B cell (primary cell): ENCODE results near the gene HPS3. TPM values are rescaled to one million over a fixed set of nuclear protein-coding genes. Genes with fewer than 3 reads are reported as not detected.

Experiments
- ATAC-seq: fragments of 200-7000 bp; cut with Tn5 transposase; one replicate; pipeline ENCODE4 v1.10.0; 2021; ENCODE audit warnings: low read depth, mild to moderate bottlenecking, moderate number of reproducible peaks, moderate library complexity
- CTCF ChIA-PET: fragments of 350-600 bp; sonication (Branson Sonifier 250); formaldehyde crosslinking; loops from one replicate; lab custom pipeline; 2021; ENCODE audit warnings: antibody characterized with exemption, inconsistent platforms; lab: Charles Lee
- POLR2A ChIA-PET: fragments of 350-600 bp; sonication (Branson Sonifier 250); formaldehyde crosslinking; loops from one replicate; lab custom pipeline; 2021; ENCODE audit warnings: antibody characterized with exemption; lab: Charles Lee
- DNase-seq: peaks from one replicate; pipeline ENCODE4 v3.0.0; 2013
- H2AFZ ChIP-seq: 2 replicates; pipeline ENCODE4 v1.6.1; 2012; ENCODE audit warnings: mild to moderate bottlenecking, low read depth, low read length; ENCODE audit not compliant: insufficient read depth, poor library complexity, severe bottlenecking
- H3K27ac ChIP-seq, 2 donors: 1 replicate in 1 of 2; 2 replicates in 1 of 2; pipeline ENCODE4 v1.5.1; 2012 to 2013; ENCODE audit warnings: low read length in 2 of 2, mild to moderate bottlenecking in 2 of 2, moderate library complexity in 1 of 2
- H3K27me3 ChIP-seq, 4 experiments: fragments of 200-600 bp in 1 of 4; sonication (generic) in 1 of 4; replicated peaks in 1 of 4; 1 replicate in 2 of 4; 2 replicates in 2 of 4; pipeline versions ENCODE4 v1.6.1 to v1.7.0; 2013 to 2016; ENCODE audit warnings: low read length in 3 of 4, mild to moderate bottlenecking in 2 of 4, mixed read lengths in 1 of 4, moderate library complexity in 1 of 4; ENCODE audit not compliant: insufficient read depth in 4 of 4, control insufficient read depth in 3 of 4; ENCODE audit errors: control extremely low read depth in 1 of 4
- H3K36me3 ChIP-seq, 2 experiments: replicated peaks in 1 of 2; 1 replicate in 1 of 2; 2 replicates in 1 of 2; pipeline versions ENCODE4 v1.6.1 to v1.7.1; 2013; ENCODE audit warnings: low read length in 1 of 2; ENCODE audit not compliant: insufficient read depth in 2 of 2, control insufficient read depth in 1 of 2; ENCODE audit errors: control extremely low read depth in 1 of 2, extremely low read depth in 1 of 2
- H3K4me1 ChIP-seq, 2 donors: fragments of 200-600 bp in 1 of 2; sonication (generic) in 1 of 2; 1 replicate in 1 of 2; 2 replicates in 1 of 2; pipeline versions ENCODE4 v1.5.1 to v1.6.1; 2013 to 2017; ENCODE audit warnings: low read length in 2 of 2; ENCODE audit not compliant: control insufficient read depth in 2 of 2, insufficient read depth in 2 of 2
- H3K4me2 ChIP-seq: replicated peaks from 2 replicates; pipeline ENCODE3; 2012; ENCODE audit warnings: mild to moderate bottlenecking, low read depth, low read length; ENCODE audit not compliant: poor library complexity, severe bottlenecking
- H3K4me3 ChIP-seq, 5 experiments: fragments of 200-600 bp in 1 of 5; sonication (generic) in 1 of 5; 1 replicate in 3 of 5; 2 replicates in 2 of 5; pipeline versions ENCODE4 v1.5.1 to v1.7.0; 2011 to 2016; ENCODE audit warnings: low read length in 4 of 5, mild to moderate bottlenecking in 4 of 5, low read depth in 2 of 5, control low read depth in 1 of 5, moderate library complexity in 1 of 5; ENCODE audit not compliant: insufficient read depth in 1 of 5; ENCODE audit errors: control extremely low read depth in 1 of 5, extremely low read depth in 1 of 5
- H3K79me2 ChIP-seq: fragments of 200-600 bp; sonication (generic); one replicate; pipeline ENCODE4 v1.6.0; 2016; ENCODE audit warnings: low read length; ENCODE audit not compliant: control insufficient read depth, insufficient read depth
- H3K9ac ChIP-seq: fragments of 200-600 bp; sonication (generic); 2 replicates; pipeline ENCODE4 v1.6.1; 2017; ENCODE audit warnings: mild to moderate bottlenecking, low read length, moderate library complexity
- H3K9me3 ChIP-seq, 3 donors: one replicate each; pipeline versions ENCODE4 v1.6.1 to v1.7.1; 2013; ENCODE audit warnings: low read length in 2 of 3; ENCODE audit not compliant: control insufficient read depth in 2 of 3, insufficient read depth in 1 of 3; ENCODE audit errors: control extremely low read depth in 1 of 3
- H4K20me1 ChIP-seq: 2 replicates; pipeline ENCODE4 v1.6.0; 2012; ENCODE audit warnings: mild to moderate bottlenecking, low read length; ENCODE audit not compliant: insufficient read depth, control insufficient read depth, poor library complexity, severe bottlenecking
- H3K27ac Mint-ChIP-seq: one replicate; pipeline ENCODE4 v1.8.0; 2021; ENCODE audit warnings: mixed read lengths
- H3K27me3 Mint-ChIP-seq: one replicate; pipeline ENCODE4 v1.8.0; 2021; ENCODE audit warnings: mixed read lengths
- H3K4me1 Mint-ChIP-seq: one replicate; pipeline ENCODE4 v1.8.0; 2021; ENCODE audit warnings: mixed read lengths
- H3K4me3 Mint-ChIP-seq: one replicate; pipeline ENCODE4 v1.8.0; 2021; ENCODE audit warnings: mixed read lengths
- H3K9me3 Mint-ChIP-seq: one replicate; pipeline ENCODE4 v1.8.0; 2022; ENCODE audit warnings: mixed read lengths; ENCODE audit not compliant: insufficient read depth
- EZH2 ChIP-seq: IDR thresholded peaks from 2 replicates; pipeline ENCODE4 v1.6.1; 2012; ENCODE audit warnings: borderline replicate concordance, low read depth, mild to moderate bottlenecking, moderate library complexity, low read length; ENCODE audit not compliant: insufficient read depth, poor library complexity, severe bottlenecking
- WGBS: methylation state at CpG from one replicate; pipeline ENCODE4 v1.1.5; 2013; ENCODE audit warnings: missing lambda C conversion rate; ENCODE audit not compliant: insufficient coverage; 5-methylcytosine and 5-hydroxymethylcytosine counted together
- intact Hi-C: fragments of 100-400 bp; cut with micrococcal nuclease; formaldehyde crosslinking; loops from one replicate; pipeline ENCODE4 v1.10.0; 2022
- polyA plus RNA-seq: library from polyadenylated mRNA; depleted of rRNA; stranded (reverse); fragments of >200 nt; gene quantifications from 2 replicates; pipeline ENCODE4 v1.2.3, GENCODE V29; 2012
- total RNA-seq, 2 donors: library from RNA; stranded (reverse); fragments of 120-200 nt in 1 of 2; gene quantifications; 1 replicate in 1 of 2; 2 replicates in 1 of 2; pipeline versions ENCODE4 v1.2.3 to v1.2.4, GENCODE V29; 2013 to 2022
- TF ChIP-seq, protein P1 (sequence below): fragments of 200-600 bp; IDR thresholded peaks from one replicate; pipeline ENCODE4 v1.8.0; 2022; ENCODE audit warnings: antibody characterized with exemption, mild to moderate bottlenecking

HPS3 gene
- total and polyA plus RNA-seq, 2 donors (not counting 1 experiment from before 2014, with no cell fraction given): 28.9 to 48.1 TPM

DNA sequence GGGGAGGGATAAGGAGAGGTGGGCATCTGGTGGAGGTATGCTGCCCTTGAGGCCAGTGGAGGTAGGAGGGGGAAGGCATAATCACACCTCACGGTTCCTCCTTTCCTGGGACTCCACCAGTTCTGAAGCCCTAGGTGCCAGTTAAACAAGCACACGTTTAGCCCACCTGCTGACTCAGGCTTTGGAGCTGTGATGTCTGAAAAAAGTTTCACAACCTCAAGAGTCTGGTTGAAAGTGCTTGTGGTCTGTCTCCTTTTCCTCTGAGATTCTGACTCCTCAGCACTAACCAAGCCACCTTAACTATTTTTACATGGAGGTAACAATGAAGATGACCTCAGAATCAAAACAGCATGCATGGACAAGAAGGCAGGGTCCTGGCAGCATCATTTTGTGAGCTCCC lies 23.0 kb downstream of the HPS3 start:
- WGBS: no CpG with 5 or more reads among the region's 2 CpGs
- H3K27me3 Mint-ChIP-seq: no peaks in the 10 kb centered on the region
- H3K9me3 ChIP-seq: no peaks in the 10 kb centered on the region
- H2AFZ ChIP-seq: no peak overlapping the region
- H4K20me1 ChIP-seq: peaks cover 6% of the 10 kb centered on the region
- H3K79me2 ChIP-seq: peaks cover 32% of the 10 kb centered on the region
- H3K27ac Mint-ChIP-seq: peak overlapping the region; percentile 21
- POLR2A ChIA-PET: no interaction called here
- CTCF ChIA-PET: interaction anchor here (4.0 kb wide), 1 partner anchor 32 kb away, joined by 15 read pairs; no protein-coding TSS in a partner anchor
- intact Hi-C loops: no loop called here
- peaks cover 34% of the 10 kb centered on the region for H3K4me1 Mint-ChIP-seq
- no peak overlapping the region for H3K9ac ChIP-seq
- no peak overlapping the region for H3K4me3 ChIP-seq
- H3K9me3 Mint-ChIP-seq: no peaks in the 10 kb centered on the region
- H3K27me3 ChIP-seq: no peaks in the 10 kb centered on the region
- DNase-seq: no peak
- peaks cover 20 to 24% of the 10 kb centered on the region in 2 donors for H3K4me1 ChIP-seq
- H3K4me3 Mint-ChIP-seq: no peak overlapping the region
- peaks cover 3 to 66% of the 10 kb centered on the region in 2 experiments for H3K36me3 ChIP-seq
- no peak for TF ChIP-seq EZH2
- TF ChIP-seq, protein P1, sequence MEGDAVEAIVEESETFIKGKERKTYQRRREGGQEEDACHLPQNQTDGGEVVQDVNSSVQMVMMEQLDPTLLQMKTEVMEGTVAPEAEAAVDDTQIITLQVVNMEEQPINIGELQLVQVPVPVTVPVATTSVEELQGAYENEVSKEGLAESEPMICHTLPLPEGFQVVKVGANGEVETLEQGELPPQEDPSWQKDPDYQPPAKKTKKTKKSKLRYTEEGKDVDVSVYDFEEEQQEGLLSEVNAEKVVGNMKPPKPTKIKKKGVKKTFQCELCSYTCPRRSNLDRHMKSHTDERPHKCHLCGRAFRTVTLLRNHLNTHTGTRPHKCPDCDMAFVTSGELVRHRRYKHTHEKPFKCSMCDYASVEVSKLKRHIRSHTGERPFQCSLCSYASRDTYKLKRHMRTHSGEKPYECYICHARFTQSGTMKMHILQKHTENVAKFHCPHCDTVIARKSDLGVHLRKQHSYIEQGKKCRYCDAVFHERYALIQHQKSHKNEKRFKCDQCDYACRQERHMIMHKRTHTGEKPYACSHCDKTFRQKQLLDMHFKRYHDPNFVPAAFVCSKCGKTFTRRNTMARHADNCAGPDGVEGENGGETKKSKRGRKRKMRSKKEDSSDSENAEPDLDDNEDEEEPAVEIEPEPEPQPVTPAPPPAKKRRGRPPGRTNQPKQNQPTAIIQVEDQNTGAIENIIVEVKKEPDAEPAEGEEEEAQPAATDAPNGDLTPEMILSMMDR: no peak
- H3K27ac ChIP-seq: peak overlapping the region in 1 of 2 donors; percentile 37
- peak overlapping the region; percentile 23 for H3K4me2 ChIP-seq
- ATAC-seq: no peak

DNA sequence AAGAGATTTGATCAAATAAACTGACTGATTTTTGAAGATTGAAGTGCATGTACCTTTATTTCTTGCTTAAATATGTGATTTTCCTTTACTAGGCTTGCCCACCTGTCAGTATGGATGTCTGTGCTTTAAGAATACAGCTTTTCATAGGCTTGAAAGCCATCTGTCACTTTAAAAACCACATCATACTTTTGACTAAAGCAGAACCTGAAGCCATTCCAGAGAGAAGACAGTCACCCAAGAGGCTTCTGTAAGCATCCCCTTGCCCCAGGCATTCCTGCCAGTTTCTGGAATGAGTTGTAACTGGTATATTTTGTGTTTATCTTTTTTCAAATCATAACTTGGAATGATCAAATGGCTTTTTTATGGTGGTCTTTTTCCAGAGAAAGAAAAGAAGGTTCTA lies 24.0 kb downstream of the HPS3 start:
- ATAC-seq (no peak), DNase-seq (no peak)
- TF ChIP-seq, protein P1: no peak
- TF ChIP-seq EZH2: no peak
- H3K27me3 ChIP-seq: no peaks in the 10 kb centered on the region
- no peaks in the 10 kb centered on the region for H3K27me3 Mint-ChIP-seq
- H2AFZ ChIP-seq: no peak overlapping the region
- H3K4me2 ChIP-seq: no peak overlapping the region
- no peaks in the 10 kb centered on the region for H3K9me3 ChIP-seq
- H3K4me1 ChIP-seq: peaks cover 13 to 18% of the 10 kb centered on the region in 2 donors
- ChIA-PET POLR2A (no interaction called here), CTCF (interaction anchor here (4.0 kb wide), 1 partner anchor 33 kb away, joined by 15 read pairs; no protein-coding TSS in a partner anchor)
- intact Hi-C loops: no loop called here
- H3K27ac ChIP-seq: no peak overlapping the region
- H3K4me1 Mint-ChIP-seq: peaks cover 31% of the 10 kb centered on the region
- H4K20me1 ChIP-seq: peaks cover 6% of the 10 kb centered on the region
- H3K9me3 Mint-ChIP-seq: no peaks in the 10 kb centered on the region
- peaks cover 4 to 72% of the 10 kb centered on the region in 2 experiments for H3K36me3 ChIP-seq
- H3K79me2 ChIP-seq: peaks cover 32% of the 10 kb centered on the region
- H3K9ac ChIP-seq: no peak overlapping the region
- no peak overlapping the region for H3K4me3 ChIP-seq
- H3K27ac Mint-ChIP-seq: peak overlapping the region; percentile 23
- H3K4me3 Mint-ChIP-seq: no peak overlapping the region
